NCI-H82 treated with DMSO at 0.1 percent for 48 hours (cell line): ENCODE measurements around the gene DNAAF5.

Experiments used
- DNase-seq: peaks from one replicate; lab custom pipeline; 2025; ENCODE audit not compliant: unreplicated experiment; lab: John Stamatoyannopoulos, UW

The DNAAF5 gene

DNA sequence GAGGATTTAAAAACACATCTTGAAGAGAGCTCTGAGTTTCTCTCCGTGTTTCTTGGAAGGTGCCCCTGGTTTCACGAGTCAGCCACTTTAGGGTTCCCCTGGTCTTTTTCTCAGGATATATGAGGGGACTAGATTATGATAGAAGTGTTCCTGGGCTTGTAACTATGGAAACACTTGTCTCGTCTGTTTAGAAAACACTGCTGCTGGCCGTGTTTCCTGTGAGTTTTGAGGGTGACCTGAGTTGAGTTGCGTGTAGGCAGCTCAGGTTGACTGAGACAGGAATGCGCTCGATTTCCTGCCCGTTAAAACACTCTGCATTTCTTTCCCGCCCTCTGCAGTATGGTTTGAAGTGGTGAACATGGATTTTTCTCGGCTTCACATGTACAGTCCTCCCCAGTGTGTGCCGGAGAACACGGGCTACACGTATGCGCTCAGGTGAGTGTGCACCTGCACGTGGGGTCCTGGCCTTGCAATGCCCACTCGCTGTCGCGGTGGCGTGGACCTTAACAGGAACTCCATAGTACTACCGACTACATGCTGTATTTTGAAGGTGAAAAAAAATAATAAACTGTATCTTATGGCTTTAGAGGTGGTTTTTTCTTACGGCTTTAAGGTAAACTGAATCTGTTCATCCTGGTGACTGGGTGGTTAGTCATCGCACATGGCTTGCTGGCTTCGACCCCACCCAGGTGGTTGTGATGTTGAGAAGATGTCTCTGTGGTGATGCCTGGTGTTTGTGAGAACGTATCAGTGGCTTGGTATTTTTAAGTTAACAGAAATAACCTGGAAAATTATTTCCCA lies 105.9 kb downstream of the DNAAF5 start, which contains the start of gene SUN1:
Gene SUN1, plus strand, starts transcription at position 310 of the 801 bp plus-strand sequence. Its CDS starts 49 bp downstream, at position 359.
- no peak for DNase-seq

DNA sequence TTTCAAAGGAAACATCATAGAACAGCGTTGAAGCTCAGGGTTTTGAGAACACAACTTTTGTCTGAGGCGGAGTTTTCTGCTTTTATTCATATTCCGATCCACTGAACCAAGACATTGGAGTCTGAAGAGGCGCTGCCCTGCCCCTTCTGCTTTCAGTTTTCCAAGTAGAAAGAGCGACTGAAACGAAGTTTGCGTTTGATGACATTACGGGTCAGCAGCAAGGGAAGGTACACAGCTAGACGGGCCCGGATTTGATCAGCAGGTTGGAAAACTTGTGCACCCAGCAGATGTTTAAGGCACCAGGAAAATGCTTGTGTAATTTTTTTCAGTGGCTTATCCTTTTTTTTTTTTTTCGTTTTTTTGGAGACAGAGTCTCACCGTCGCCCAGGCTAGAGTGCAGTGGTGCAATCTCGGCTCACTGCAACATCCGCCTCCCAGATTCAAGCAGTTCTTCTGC lies 106.5 kb downstream of the DNAAF5 start:
- DNase-seq, result no peak

DNA sequence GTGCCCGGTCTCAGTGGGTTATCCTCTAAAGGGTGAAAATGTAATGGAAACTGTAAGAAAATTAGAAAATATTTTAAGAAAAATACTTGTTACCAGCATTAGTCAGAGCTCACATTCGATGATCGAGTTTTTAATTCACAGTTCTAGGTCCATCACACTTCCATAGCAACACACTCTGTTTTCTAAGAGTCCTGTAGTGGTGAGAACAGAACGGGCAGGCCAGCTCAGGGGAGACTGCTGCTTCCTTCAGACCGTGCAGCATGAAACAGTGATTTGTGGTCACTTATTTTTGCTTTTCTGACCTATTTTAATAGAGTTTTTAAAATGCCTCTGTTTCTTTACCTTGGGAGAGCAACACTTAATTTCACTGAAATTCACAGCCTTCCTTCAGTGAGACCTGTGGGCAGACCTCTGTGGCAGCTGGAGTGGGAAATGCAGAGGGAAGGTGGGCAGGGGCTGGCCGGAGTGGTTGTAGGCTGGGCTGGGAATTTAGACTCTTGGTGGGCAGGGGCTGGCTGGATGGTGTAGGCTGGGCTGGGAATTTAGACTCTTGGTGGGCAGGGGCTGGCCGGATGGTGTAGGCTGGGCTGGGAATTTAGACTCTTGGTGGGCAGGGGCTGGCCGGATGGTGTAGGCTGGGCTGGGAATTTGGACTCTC lies 107.2 kb downstream of the DNAAF5 start:
- DNase-seq, result no peak

DNA sequence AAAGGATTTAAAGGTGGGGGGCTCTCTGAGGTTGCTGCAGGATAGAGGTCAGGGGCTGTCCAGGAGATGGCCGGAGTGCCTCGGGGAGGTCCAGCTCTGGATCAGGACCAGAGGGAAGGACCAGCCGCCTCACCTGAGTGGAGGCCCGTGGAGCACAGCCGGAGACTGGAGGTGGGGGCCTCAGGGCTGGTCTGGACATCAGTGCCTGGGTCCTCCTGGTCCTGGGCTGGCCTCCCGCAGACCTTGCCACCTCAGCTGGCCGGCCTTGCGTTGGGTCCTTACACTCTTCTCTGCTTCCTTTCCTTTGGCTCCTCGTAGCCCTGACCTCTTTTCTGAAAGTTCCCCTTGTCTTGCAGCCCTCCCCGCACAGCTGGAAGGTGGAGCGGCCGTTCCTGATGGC lies 107.8 kb downstream of the DNAAF5 start:
- no peak for DNase-seq

DNA sequence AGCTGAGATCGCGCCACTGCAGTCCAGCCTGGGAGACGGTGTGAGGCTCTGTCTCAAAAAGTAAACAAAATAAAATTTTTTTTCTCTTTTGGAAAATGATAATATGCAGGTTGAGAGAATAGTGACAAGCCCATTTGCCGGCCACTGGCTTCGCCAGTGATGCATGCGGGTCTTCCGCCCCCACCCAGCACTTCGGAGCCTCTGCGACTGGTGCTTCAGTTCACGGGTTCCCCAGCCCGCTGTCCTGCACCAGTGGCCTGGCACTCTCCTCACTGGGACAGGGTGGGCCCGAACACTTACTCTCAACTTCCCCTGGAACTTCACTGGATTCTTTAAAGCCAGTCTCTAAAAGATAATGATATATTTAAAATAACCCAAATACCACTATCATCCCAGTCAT lies 108.5 kb downstream of the DNAAF5 start:
- DNase-seq, result no peak

DNA sequence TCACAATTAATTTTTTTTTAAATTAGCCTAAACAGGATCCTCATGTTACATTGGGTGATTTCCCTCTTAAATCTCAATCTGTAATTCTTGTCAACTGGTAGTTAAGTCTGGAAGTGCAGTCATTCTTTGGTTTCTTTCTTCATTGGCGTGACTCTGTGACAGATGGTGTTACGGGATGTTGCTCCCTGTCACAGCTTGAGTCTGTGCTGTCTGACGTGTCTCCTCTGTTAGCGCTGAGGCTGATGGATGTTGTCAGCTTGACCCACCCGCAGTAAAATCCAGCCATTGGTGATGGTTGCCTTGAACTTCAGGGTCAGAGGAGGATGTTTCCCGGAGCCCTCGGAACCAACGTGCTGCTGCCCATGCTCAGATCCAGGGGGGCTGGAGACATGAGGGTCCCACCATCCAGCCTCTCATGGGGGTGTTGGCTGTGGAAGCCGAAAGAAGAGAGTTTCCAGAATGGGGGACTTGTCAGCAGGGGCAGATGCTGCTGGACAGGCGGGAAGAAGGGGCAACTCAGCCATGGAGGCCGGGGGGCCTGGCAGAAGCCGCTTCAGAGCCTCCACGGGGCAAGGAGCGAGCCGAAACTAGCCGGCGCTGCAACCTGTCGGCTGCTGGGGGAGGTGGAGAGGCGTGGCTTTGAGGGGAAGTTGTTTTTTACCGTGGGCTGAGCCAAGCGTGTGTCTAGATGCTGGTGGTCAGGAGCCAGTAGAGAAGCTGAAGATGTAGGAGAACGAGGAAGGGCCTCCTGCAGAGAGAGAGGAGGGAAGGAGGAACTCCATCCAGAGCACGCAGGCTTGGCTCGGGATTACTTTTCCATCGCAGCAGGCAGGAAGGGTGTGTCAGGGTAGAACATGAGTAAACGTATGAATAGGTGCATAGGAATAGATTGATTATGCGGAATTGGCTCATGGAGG lies 109.2 kb downstream of the DNAAF5 start:
- no peak for DNase-seq
